WI38 (cell line): Measurements from ENCODE around the gene BANP.
"Not testable (repeated sequence)": the region's sequence is repeated elsewhere in the genome, so short reads cannot be mapped to it uniquely, and the experiment has no call there.

ENCODE experiments used
- H3K4me3 ChIP-seq: 2 replicates; pipeline ENCODE4 v1.5.1; 2011; ENCODE audit warnings: low read depth, mild to moderate bottlenecking, control low read depth, low read length
- TF ChIP-seq, protein P1 (sequence below): IDR thresholded peaks from 2 replicates; pipeline ENCODE4 v1.5.1; 2012; ENCODE audit warnings: low read depth, mild to moderate bottlenecking, control low read depth, low read length

BANP gene

DNA sequence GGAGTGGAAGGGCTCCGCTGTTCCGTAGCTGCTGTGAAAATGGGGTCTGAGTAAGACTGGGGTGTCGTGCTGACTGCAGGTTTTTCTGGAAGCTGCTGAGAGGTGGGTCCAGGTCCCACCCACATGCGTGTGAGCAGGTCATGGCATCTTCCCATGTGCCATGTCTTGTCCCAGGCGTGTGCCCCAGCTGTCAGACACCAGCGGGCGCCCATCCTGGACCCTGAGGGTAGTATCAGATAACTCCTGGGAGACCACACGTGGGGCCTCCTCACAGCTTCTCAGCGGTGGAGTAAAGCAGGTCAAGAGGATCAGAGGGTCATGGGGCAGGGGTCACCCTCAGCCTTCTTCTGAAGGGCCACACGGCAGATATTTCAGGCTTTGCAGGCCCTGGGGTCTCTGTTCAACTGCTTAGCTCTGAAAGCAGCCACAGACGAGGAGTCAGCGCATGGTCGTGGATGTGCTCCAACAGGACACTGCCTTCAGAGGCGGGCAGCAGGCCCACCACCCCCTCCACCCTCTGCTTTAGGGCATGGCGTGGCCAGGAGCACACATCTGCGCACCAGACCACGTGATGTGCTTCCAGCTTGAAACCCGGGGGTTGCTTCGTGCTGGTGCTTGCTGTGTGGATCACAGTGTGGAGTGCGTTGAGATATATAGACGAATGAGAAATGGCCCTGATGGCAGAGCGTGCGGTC lies 68.7 kb downstream of the BANP start:
- no peak overlapping the region for H3K4me3 ChIP-seq
- TF ChIP-seq, protein P1, sequence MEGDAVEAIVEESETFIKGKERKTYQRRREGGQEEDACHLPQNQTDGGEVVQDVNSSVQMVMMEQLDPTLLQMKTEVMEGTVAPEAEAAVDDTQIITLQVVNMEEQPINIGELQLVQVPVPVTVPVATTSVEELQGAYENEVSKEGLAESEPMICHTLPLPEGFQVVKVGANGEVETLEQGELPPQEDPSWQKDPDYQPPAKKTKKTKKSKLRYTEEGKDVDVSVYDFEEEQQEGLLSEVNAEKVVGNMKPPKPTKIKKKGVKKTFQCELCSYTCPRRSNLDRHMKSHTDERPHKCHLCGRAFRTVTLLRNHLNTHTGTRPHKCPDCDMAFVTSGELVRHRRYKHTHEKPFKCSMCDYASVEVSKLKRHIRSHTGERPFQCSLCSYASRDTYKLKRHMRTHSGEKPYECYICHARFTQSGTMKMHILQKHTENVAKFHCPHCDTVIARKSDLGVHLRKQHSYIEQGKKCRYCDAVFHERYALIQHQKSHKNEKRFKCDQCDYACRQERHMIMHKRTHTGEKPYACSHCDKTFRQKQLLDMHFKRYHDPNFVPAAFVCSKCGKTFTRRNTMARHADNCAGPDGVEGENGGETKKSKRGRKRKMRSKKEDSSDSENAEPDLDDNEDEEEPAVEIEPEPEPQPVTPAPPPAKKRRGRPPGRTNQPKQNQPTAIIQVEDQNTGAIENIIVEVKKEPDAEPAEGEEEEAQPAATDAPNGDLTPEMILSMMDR, result no peak

DNA sequence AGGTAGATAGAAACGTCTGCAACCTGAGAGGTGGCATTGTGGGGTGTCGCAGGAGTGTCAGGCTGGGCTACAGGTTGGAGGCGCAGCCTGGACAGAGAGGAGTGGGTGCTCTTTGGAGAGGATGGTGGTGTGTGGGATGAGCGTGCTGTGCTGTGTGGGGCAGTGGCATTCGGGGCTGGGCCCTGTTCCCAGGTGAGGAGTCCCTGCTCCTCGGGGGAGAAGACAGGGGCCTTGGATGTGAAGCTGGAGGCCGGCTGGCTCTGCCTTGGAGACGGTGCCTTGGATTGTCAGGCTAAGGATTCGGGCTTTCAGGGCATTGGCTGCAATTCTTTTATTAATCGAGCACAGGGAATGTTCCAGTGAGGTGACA lies 69.3 kb downstream of the BANP start:
- H3K4me3 ChIP-seq, result no peak overlapping the region
- TF ChIP-seq, protein P1, result no peak

DNA sequence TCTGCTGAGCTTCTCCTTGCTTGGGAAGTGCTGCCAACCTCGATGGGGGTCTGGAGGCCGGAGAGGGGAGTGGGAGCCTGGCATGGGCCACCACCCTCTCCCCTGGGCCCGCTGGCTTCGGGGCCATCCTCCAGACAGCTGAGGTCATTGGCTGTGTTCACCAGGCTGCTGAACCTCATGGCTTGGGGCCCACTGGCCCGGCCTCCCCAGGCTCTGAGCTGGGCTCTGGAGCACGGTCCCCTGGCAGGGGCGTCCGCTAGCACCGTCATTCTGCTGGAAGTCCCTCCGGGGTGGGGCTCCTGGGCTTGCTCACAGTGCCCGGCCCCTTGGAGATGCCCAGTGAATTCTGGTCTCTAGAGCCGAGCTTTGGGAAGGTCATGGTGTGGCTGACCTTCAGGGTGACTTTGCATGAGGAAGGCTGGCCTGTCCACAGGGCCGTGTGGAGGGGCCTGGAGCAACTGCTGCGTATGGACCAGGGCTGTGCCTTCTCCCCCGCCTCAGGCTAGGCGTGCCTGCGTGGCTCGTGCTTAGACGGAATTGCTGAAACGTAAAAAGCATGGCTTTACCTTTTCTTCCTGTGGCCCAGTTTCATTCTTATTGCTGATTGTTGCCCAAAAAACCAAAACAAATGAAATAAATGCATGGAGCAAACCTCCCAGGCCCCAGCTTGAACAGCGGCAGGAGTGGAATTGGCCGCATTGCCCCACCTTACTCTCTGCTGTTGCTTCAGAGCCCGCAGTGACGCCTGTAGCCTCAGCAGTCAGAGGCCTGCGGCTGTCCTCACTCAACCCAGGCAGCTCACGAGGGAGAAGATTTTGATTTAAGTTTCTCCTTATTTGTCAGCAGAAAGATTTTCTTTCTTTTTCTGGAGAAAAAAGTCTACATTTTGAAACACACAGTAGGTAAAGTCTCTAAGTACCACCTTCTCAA lies 70.1 kb downstream of the BANP start:
- H3K4me3 ChIP-seq, result not testable (repeated sequence)

DNA sequence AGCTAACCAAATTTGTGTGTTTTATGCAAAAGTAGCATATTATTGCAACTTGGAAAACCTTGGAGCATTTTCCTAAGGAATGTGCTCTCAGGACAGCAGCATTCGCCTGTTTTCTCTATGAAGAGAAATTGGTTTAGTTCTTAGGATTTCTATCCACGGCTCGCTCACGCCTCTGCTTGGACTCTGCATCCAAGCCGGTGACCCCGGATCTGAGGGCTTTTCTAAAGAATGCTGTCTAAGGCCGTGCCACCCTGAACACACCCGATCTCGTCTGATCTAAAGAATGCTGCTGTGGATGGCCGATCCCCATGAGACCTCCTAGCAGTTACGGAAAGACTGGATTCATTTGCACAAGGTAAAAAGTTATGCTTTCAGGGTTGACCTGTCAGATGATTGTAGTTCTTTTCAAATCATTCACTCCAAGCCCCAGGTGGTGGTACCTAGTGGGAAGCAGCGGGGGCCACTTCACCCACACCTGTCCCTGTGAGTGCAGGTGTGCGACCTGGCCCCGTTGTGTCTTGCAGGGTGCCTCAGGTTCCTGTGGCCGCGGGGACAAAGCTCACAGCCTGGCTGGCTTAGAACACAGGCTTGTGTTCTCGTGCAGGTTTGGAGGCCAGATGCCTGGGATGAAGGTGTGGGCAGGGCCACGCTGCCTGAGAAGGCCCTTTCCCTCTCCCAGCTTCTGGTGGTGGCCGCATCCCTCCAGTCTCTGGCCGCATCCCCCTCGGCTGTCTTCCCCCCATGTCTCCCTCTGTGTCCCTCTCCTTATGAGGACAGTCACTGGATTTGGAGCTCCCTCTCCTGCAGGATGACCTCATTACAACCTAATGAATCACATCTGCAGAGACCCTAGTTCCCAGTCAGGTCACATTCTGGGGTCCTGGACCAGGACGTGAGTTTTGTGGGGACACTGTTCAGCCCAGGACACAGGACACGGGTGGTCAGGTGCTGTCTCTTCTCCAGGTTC lies 71.1 kb downstream of the BANP start:
- TF ChIP-seq, protein P1, result no peak
- H3K4me3 ChIP-seq, result no peak overlapping the region

DNA sequence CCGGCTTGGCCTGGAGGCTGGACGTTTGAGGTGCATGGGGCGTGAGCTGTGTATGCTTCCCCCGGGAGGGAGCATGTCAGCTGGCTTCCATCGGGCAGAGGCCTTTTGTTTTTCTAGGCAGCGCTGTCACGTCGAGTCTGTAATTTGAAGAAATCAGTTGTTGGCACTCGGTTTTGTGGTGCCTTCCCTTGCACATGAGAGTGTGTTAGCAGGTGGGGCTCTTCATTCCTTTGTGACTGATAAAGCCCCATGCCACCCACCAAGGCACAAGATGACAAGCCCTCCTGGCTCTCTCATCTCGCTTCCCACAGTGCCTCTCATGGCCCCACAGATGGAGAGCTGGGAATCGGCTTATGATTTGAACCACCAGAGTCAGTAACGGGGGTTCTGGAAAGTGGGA lies 72.1 kb downstream of the BANP start:
- no peak overlapping the region for H3K4me3 ChIP-seq
- TF ChIP-seq, protein P1, result no peak

DNA sequence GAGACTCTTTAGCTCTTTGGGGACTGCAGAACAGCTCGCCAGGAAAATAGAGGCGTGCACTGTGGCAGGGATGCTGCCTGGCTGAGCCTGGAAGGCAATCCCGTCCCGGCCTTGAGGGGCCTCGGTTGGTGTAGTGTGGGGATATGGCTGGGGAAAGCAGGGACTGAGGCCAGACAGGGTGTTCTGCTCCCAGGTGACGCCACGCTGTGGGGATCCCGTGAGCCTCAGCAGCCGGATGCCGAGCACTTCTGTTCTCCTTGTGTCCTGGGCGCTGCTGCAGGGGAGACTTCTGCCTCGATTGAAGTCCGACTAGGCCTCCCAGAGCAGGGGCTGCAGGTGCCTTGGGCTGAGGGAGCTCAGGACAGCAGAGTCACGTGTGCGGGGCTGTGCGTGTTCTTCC lies 72.6 kb downstream of the BANP start:
- no peak overlapping the region for H3K4me3 ChIP-seq
- TF ChIP-seq, protein P1, result no peak

DNA sequence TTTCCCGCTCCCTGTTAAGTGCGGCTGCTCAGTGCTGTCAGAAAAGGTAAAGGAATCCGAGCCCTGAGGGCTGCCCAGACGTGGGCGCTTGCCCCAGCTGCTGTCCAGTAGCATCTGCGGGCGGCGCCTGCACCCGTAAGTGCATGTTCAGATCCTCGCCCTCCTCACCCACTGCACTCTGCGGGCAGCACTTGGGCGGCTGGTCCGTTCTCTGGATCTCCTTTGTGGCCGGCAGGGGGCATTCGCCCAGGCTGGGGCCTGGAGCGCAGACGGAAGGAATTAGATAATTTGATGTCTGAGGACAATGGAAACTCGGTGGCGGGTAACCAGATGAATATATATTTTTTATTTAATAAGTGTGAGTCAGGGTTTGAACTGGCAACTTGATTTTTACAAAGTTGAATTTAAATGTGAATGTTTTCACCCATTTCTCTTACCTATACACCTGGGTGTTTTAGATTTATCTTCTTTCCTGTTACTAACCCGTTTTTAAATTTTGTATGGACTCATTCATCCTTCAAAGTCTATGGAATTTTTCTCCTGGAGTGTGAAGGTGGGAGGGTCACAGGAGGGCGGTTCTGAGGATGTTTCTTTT lies 73.4 kb downstream of the BANP start:
- H3K4me3 ChIP-seq, result not testable (repeated sequence)
